ENCODE data around the gene FOXO6.

The FOXO6 gene

DNA sequence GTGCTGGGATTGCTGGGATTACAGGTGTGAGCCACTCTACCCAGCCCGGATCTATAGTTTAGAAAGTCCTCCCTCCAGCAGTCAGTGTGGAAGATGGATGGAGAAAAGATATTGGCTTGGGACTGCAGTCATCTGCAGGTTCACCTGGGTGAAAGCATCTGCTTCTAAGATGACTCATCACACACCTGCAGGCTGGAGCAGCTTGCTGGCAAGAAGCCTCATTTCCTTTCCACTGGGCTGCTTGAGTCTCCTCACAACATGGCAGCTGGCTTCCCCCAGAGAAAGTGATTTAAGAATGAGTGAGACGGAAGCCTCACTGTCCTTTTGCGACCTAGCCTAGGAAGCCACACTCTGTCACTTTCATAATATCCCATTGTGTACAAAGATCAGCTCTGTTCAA lies 50.0 kb downstream of the FOXO6 start:
- no peak for DNase-seq

DNA sequence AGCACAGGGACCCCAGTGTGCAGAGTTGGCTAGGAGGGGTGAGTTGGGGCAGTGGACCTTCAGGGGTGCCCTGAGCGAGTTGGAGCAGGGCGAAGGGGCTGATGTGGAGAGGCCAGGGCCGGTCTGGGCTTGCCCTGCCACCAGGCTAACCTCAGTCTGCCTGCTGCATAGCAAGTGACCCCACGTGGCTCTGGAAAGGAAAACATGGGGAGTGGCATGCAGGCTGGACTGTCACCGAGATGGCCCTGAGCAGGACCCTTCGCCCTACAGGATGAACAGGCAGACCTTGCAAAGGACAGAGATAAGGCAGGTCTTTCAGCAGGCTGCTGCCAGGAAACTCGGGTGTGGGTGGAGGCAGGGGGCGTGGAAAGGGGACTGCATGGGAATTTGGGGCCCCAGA lies 51.5 kb downstream of the FOXO6 start:
- no peak for DNase-seq

DNA sequence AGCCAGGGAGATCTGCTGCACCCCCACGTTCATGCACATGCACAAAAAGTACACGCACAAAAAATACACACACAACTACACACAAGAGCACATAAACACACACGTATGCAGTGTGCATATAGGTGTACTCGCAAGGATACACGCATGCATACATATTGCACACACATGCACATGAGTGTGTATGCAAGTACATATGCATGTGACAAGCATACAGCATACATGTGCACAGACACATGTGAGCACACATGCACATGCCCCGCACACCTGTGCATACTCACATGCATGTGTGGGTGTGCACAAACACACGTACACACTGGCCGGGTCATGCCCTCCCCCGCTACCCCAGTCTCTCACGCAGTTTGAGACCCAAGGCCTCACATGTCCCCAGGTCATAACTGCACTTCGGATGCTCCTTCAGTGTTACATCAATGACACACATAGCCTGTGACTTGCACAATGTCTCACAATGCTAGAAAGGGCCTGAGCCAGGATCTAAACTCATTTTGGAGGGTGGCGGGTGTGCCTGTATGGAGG lies 52.6 kb downstream of the FOXO6 start:
- no peak for DNase-seq

GRCh38 chr1:41414296-41414695 lies 53.1 kb downstream of the FOXO6 start:
- no peak for DNase-seq

DNA sequence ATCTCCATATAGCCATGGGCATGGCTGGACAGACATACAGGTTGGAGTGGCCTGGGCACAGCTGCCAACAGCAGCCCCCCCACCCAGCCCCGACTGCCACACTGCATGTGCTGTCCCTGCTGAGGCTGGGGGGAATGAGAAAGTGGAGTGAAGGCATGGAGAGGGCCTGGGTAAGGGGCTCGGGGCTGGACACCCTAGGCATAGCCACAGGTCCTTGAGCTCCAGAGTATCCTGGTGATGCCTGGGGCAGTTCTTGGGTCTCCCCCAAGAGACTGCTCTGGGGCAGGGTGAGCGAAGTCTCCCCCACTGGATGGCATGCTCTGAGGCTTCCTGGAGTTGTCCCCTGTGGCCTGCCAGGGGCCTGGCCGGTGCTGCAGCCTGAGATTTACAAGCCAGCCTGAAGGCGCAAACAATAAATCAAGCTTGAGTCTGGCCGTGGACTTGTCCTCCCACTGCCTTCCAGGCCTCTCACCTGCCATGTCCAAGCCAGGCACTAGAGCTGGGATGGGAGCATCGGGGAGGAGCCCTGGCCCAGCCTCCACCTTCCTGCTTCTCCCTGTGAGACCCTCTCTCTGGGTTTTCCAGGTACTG lies 53.6 kb downstream of the FOXO6 start:
- DNase-seq, result no peak

- no peak for DNase-seq
Observed at GRCh38 chr1:41416081-41416480, 54.8 kb downstream of the FOXO6 start.

DNA sequence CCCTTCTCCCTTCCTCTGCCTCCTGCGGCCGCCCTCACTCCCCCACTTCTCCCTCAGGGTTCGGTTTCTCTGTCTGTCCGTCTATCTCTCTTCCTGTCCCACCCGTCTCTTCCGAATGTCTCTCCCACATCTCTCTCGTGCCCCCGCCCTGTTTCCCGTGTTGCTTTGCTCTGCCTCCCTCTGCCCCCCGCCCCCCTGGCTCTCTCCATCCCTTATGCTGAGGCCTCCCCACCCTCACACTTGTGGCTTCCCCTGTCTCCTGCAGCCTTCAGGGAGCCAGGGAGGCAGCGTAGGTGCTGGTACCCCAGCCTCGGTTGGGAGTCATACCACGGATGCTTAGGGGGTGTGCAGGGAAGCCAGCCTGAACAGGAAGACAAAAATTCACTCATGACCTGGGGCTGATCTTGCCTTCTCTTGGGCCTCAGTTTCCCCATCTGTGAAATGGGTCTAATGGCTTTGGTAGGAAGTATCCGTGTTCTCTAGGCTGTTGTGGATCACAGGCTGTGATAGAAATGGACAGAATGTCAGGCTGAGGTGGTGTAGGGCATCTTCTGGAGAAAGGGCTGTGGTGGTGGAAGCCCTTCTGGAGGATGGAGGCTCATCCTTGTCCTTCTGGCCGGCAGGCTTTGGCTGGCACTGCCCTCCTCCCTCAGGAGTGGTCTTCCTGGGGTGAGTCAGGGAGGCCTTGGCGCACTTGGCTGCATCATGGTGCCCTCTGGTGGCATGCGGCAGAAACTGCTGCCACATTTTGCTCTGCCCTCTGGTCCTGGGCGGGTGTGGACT lies 55.5 kb downstream of the FOXO6 start:
- DNase-seq, result peak; percentile 74

- no peak for DNase-seq
Observed at GRCh38 chr1:41417335-41417682, 56.1 kb downstream of the FOXO6 start.

- no peak for DNase-seq
Observed at GRCh38 chr1:41417746-41418145, 56.5 kb downstream of the FOXO6 start.

- no peak for DNase-seq
Observed at GRCh38 chr1:41418857-41419583, 57.8 kb downstream of the FOXO6 start.

- no peak for DNase-seq
Observed at GRCh38 chr1:41419584-41420295, 58.5 kb downstream of the FOXO6 start.

DNA sequence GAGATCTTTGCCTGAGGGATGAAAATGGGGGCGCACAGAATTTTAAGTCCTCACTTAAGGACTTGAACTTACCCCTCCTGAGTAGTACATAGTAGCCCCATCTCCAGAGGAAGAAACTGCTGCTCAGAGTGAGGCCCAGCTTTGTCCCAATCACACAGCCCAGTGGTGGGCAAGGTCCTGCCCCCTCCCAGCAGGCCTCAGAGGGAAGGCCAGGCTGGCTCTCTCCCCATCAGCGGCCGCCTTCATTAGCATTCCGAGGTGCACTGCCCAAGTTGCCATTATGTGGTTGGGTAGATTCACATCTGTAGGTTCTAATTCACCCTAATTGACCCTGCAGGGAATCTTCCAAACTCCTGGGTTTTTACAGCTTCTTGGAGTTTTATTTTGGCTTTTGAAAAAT lies 59.1 kb downstream of the FOXO6 start:
- DNase-seq, result no peak

- DNase-seq, result no peak
Observed at GRCh38 chr1:41420860-41421259, 59.6 kb downstream of the FOXO6 start.

- DNase-seq, result no peak
Observed at GRCh38 chr1:41422306-41422705, 61.1 kb downstream of the FOXO6 start.

DNA sequence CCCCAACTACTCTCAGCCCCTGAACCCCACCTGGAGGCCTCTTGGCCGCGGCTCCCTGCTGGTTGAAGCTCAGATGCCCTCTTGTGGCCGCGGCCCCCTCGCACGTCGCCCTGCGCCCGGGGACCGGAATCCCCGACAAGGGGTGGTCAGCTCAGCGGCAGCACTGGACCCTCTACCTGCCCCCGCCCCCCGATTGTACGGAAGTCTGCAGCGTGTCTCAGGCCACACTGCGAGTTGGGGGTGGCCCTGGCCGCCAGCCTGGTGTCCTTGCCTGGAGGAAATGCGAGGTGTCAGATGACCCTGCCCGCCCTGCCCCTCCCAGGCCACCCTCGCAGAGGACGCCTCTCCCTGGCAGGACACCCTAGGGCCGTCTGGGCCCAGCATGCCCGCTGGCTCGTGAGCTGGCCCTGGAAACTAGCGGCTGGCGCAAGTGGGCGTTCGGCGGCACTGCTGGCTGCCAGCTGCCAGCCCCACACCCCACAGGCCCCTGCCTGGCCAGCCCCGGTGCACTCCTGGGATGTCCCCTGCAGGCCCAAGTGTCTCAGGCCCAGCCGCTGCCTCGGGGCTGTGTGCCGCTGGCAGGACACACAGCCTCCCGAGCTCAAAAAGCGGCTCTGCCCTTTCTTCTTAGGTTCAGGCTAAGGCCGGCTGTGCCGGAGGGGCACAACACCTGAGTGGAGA lies 62.4 kb downstream of the FOXO6 start:
- no peak for DNase-seq

GRCh38 chr1:41424581-41425118 lies 63.4 kb downstream of the FOXO6 start:
- DNase-seq, result no peak

DNA sequence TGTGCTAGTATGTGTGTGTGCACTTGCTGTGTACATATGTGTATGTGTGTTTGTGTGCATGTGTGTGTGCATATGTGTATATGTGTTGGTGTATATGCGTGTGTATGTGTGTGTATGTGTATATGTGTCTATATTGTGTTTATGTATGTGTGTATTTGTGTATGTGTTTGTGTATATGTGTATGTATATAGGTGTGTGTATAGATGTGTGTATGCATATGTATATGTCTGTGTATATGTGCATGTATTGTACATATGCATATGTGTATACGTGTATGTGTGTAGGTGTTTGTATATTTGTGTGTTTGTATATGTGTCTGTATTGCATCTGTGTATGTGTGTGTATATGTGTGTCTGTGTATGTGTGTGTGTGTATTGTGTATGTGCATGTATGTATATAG lies 64.1 kb downstream of the FOXO6 start:
- no peak for DNase-seq

DNA sequence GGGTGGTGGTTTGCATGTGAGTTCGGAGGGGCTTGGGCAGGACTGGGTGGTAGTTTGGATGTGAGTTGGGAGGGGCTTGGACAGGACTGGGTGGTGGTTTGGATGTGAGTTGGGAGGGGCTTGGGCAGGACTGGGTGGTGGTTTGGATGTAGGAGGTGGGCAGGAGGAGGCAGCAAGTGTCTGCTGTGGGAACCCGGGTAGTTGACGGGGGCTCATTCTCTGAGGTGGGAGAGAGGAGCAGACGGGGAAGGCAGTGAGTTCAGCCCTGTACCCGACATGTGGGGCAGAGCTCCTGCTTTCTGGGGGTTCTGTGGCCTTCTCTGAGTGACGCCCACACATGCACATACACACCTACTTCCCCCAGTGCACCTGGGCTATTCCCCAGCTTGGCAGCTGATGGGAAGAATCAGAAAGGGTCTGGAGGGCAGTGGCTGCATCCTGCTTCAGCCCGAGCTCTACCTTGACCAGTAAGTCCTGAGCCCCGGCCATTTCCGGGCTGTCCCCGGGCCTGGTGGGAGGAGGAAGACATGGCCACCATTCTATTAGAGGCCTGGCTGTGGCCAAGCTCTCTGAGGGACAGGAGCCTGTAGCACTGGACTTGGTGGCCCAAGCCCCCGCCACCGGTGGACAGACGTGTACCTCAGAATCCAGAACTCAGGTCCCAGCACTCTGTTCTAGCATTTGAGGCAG lies 65.1 kb downstream of the FOXO6 start:
- DNase-seq, result no peak

DNA sequence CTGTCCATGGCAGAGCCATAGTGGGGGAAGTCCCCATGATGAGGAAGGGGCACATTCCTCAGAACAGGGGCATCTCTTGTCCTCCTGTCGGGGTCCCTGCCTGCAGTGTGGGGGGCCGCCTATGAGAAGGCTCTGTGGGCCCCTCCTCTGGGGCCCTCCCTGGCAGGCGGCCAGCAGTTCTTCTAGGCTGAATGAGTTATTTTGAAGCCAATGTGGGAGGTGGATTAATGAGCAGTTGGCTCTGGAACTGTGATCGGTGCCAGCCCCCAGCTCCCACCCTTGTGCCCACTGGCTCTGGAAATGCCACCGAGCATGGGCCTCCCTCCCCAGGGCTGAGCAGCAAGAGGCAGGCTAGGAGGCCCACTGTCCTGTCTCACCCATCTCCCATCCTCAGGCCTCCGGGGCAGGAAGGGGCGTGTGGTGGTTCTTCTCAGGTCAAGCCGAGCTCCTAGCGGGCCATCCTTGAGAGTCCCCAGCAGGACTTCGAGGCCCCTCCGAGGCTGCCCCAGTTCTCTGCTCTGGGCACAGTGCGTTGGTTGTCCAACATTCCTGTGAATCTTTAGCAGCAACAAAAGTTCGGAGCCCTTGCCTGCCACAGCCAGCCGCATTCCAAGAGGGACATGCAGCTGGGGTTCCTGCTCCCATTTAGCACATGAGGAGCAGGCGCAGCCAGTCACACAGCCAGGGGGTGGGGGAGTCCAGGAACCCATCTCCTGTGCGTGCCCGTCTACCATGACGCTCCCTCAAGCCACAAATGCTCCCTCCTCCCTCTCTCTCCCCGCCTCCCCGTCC lies 66.1 kb downstream of the FOXO6 start:
- DNase-seq, result no peak

DNA sequence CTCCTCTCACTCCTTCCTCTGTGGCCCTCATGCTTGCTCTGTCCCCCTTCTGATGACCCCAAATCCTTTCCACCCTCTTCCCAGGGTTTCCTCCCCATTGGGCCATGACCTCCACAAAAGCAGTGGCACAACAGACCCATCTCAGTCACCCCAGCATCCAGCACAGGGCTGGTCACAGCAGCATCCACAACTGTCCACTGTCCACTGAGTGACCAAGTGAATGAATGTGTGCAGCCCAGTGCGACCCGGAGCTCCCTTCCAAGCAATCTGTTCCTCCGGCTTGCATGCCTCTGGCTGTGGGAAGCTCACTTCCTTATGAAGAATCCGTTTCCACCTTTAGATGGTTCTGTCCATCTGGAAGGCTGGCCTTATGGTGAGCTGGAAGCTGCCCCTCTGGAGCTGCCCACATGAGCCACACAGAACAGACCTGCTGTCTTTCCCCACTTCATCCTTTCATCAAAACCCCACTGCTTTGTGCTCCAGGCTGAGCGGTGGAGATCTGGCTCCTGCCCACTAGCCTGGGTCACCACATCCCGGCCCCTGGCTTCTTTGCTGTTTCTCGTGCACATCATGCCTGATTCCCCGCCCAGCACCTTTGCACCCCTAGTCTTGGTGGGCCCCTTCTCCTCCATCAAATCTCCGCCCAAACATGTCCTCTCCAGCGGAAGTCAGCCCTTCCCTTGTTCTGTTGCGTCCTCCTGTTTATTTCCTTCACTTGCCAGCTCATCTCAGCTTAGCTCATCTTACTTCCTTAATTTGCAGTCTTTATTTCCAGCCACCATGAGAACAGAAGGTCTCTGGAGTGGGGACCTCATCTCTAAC lies 66.9 kb downstream of the FOXO6 start:
- peak; percentile 70 for DNase-seq
